Right lobe of liver (tissue), 6 donors: ENCODE results near the gene RBKS. TPM values are rescaled to one million over a fixed set of nuclear protein-coding genes. Genes with fewer than 3 reads are reported as not detected.

Experiments
- ATAC-seq, 4 donors: fragments of 200-7000 bp; cut with Tn5 transposase; one replicate each; pipeline ENCODE4 v1.9.1; 2020; ENCODE audit warnings: mild to moderate bottlenecking in 4 of 4, moderate library complexity in 4 of 4
- DNase-seq, 3 donors: peaks; one replicate each; pipeline ENCODE4 v3.0.0-alpha.2; 2020
- H3K27ac ChIP-seq, 3 donors: fragments of 200-600 bp; one replicate each; pipeline ENCODE4 v1.8.0; 2022
- H3K27me3 ChIP-seq, 2 donors: fragments of 200-600 bp; one replicate each; pipeline ENCODE4 v1.8.0; 2022
- H3K36me3 ChIP-seq, 4 donors: fragments of 200-600 bp; sonication (generic) in 1 of 4; one replicate each; pipeline versions ENCODE4 v1.5.1 to v1.8.0; 2017 to 2022; ENCODE audit warnings: control low read depth in 1 of 4
- H3K4me1 ChIP-seq, 4 donors: fragments of 200-600 bp; sonication (generic) in 1 of 4; one replicate each; pipeline versions ENCODE4 v1.5.1 to v1.8.0; 2017 to 2022; ENCODE audit warnings: control low read depth in 1 of 4
- H3K4me3 ChIP-seq, 3 donors: fragments of 200-600 bp; one replicate each; pipeline ENCODE4 v1.8.0; 2022
- H3K9me3 ChIP-seq, 4 donors: fragments of 200-600 bp; sonication (generic) in 1 of 4; one replicate each; pipeline versions ENCODE4 v1.5.1 to v1.8.0; 2017 to 2022; ENCODE audit warnings: control low read depth in 1 of 4
- CTCF ChIP-seq, 4 donors: fragments of 200-600 bp in 3 of 4; fragments of 450-650 bp in 1 of 4; IDR thresholded peaks; one replicate each; pipeline versions ENCODE4 v1.5.1 to v1.8.0; 2016 to 2022; ENCODE audit warnings: antibody characterized with exemption in 4 of 4, mild to moderate bottlenecking in 2 of 4
- POLR2A ChIP-seq: fragments of 450-650 bp; IDR thresholded peaks from one replicate; pipeline ENCODE4 v1.6.1; 2017; ENCODE audit warnings: antibody characterized with exemption, mild to moderate bottlenecking
- WGBS: methylation state at CpG from one replicate; pipeline ENCODE4 v1.1.6; 2018; ENCODE audit warnings: low coverage, low lambda C conversion rate; ENCODE audit not compliant: insufficient coverage; ENCODE audit errors: missing lambda C conversion rate; 5-methylcytosine and 5-hydroxymethylcytosine counted together
- intact Hi-C, 2 donors: fragments of 100-400 bp; cut with DNase I; formaldehyde crosslinking; loops; one replicate each; pipeline versions ENCODE4 v1.11.2 to v1.14.1; 2022
- total RNA-seq, 6 experiments: library from RNA; depleted of rRNA in 2 of 6; stranded (reverse); fragments of >200 nt in 2 of 6; fragmentation: NEBNext Ultra II Directional in 3 of 6; extraction: Animal tissue kit (Norgen Biotek cat#: 25700) in 3 of 6; gene quantifications; one replicate each; pipeline versions ENCODE4 v1.1.0 to v1.2.4, GENCODE V29; 2016 to 2023
- donor health status: DM: no; HTN: yes; CAD: no.
- donor health status: DM: no; HTN: no; CAD: no.
- donor health status: DM: no; HTN: no; CAD: no.
- donor health status: DM: no; HTN: yes; CAD: no.
- donor health status: DM: no; HTN: yes; CAD: no.

Gene RBKS
- total RNA-seq, 6 experiments from 2014 or later: 13.5 to 18.6 (median 16.0) TPM

- no peak for ATAC-seq
- Histone ChIP-seq H3K27me3 (no peaks in the 10 kb centered on the region), H3K4me3 (no peak overlapping the region), H3K27ac (no peak overlapping the region), H3K36me3 (no peaks in the 10 kb centered on the region), H3K4me1 (no peaks in the 10 kb centered on the region), H3K9me3 (no peaks in the 10 kb centered on the region)
- intact Hi-C loops: no loop called here
- no peak for TF ChIP-seq POLR2A
- no peak for TF ChIP-seq CTCF (IDR thresholded peaks at IDR 0.05)
- WGBS: 85% methylated on average over 2 of the region's 2 CpGs
- DNase-seq: no peak
Measured at GRCh38 chr2:27878825-27879224, 11.4 kb downstream of the RBKS start.

GRCh38 chr2:27875089-27875881 lies 14.9 kb downstream of the RBKS start:
- Histone ChIP-seq H3K36me3 (no peaks in the 10 kb centered on the region), H3K4me1 (no peaks in the 10 kb centered on the region), H3K27me3 (no peaks in the 10 kb centered on the region), H3K27ac (no peak overlapping the region), H3K9me3 (no peaks in the 10 kb centered on the region), H3K4me3 (no peak overlapping the region)
- ATAC-seq: no peak
- TF ChIP-seq POLR2A: no peak
- TF ChIP-seq CTCF (IDR thresholded peaks at IDR 0.05): no peak
- no peak for DNase-seq
- WGBS: 70% methylated on average over 9 of the region's 9 CpGs
- intact Hi-C loops: no loop called here

DNA sequence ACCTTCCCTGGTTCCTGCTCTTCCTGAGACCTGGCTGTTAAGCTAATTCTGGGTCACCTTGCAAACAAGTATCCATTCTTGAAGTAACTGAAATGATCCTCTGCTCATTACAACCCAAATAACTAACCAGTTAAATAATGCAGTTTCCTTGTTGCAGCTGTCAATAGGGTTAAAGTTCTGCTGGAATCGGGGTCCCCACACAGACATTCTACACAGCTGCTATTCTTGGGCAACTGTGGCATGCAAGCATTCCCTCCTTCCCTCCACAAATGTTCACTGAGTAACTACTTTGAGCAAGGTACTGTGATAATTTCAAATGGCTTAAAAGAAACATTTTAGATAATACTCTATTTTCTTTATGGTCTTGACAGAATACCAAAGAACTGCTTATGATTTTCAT lies 17.1 kb downstream of the RBKS start:
- Histone ChIP-seq H3K4me1 (no peaks in the 10 kb centered on the region), H3K4me3 (no peak overlapping the region), H3K9me3 (no peaks in the 10 kb centered on the region), H3K27me3 (no peaks in the 10 kb centered on the region), H3K27ac (no peak overlapping the region), H3K36me3 (no peaks in the 10 kb centered on the region)
- intact Hi-C loops: no loop called here
- no peak for ATAC-seq
- no peak for DNase-seq
- TF ChIP-seq POLR2A: no peak
- TF ChIP-seq CTCF (IDR thresholded peaks at IDR 0.05): no peak
- WGBS: 25% methylated on average over 1 of the region's 1 CpG

GRCh38 chr2:27871802-27872201 lies 18.4 kb downstream of the RBKS start:
- Histone ChIP-seq H3K4me1 (no peaks in the 10 kb centered on the region), H3K36me3 (no peaks in the 10 kb centered on the region), H3K9me3 (no peaks in the 10 kb centered on the region), H3K27me3 (no peaks in the 10 kb centered on the region), H3K27ac (no peak overlapping the region), H3K4me3 (no peak overlapping the region)
- TF ChIP-seq POLR2A (no peak), CTCF (IDR thresholded peaks at IDR 0.05) (no peak)
- ATAC-seq (no peak), DNase-seq (no peak)
- WGBS: no CpG with 5 or more reads among the region's 3 CpGs
- intact Hi-C loops: no loop called here
